ENCODE results near the gene PIEZO2.
A peak's percentile ranks its signal among the peaks of the same experiment; 100 is the strongest.

Gene PIEZO2

GRCh38 chr18:10838553-10838952 is 310.8 kb downstream of the PIEZO2 start:
- DNase-seq = no peak

GRCh38 chr18:10834128-10834815 is 315.1 kb downstream of the PIEZO2 start:
- no peak for DNase-seq

GRCh38 chr18:10833656-10834055 is 315.7 kb downstream of the PIEZO2 start:
- no peak for DNase-seq

GRCh38 chr18:10826400-10826799 is 323.0 kb downstream of the PIEZO2 start:
- no peak for DNase-seq

GRCh38 chr18:10822456-10822855 is 326.9 kb downstream of the PIEZO2 start:
- DNase-seq = no peak

GRCh38 chr18:10820681-10821080 is 328.7 kb downstream of the PIEZO2 start:
- DNase-seq = no peak

- no peak for DNase-seq
Observed at GRCh38 chr18:10814336-10814735, 335.0 kb downstream of the PIEZO2 start.

GRCh38 chr18:10805587-10806118 is 343.7 kb downstream of the PIEZO2 start:
- no peak for DNase-seq

GRCh38 chr18:10804126-10804525 is 345.2 kb downstream of the PIEZO2 start:
- DNase-seq = no peak

GRCh38 chr18:10798727-10799550 is 350.4 kb downstream of the PIEZO2 start:
- DNase-seq = no peak

- DNase-seq = no peak
Observed at GRCh38 chr18:10797896-10798295, 351.5 kb downstream of the PIEZO2 start.

GRCh38 chr18:10794771-10795170 is 354.6 kb downstream of the PIEZO2 start:
- no peak for DNase-seq

- DNase-seq = no peak
Observed at GRCh38 chr18:10793730-10794370, 355.5 kb downstream of the PIEZO2 start.

- DNase-seq = no peak
Observed at GRCh38 chr18:10792181-10792580, 357.2 kb downstream of the PIEZO2 start.

- DNase-seq = no peak
Observed at GRCh38 chr18:10791169-10791831, 358.1 kb downstream of the PIEZO2 start.

GRCh38 chr18:10789180-10789579 is 360.2 kb downstream of the PIEZO2 start:
- no peak for DNase-seq

- peak; percentile 81 for DNase-seq
Observed at GRCh38 chr18:10787293-10787901, 362.0 kb downstream of the PIEZO2 start.

- no peak for DNase-seq
Observed at GRCh38 chr18:10785798-10786197, 363.6 kb downstream of the PIEZO2 start.

- no peak for DNase-seq
Observed at GRCh38 chr18:10784596-10785202, 364.7 kb downstream of the PIEZO2 start.

- DNase-seq = no peak
Observed at GRCh38 chr18:10783941-10784340, 365.4 kb downstream of the PIEZO2 start.

GRCh38 chr18:10776493-10776892 is 372.9 kb downstream of the PIEZO2 start:
- no peak for DNase-seq

GRCh38 chr18:10775026-10775425 is 374.3 kb downstream of the PIEZO2 start:
- DNase-seq = no peak

All from NCI-H82 (cell line).